Activated naive CD8-positive, alpha-beta T cell treated with anti-CD3 and anti-CD28 coated beads, Interleukin-2, amount 50 U/mL, for 16 hours (primary cell): ENCODE measurements around the gene TRIM71.
"Not testable (repeated sequence)": the region's sequence is repeated elsewhere in the genome, so short reads cannot be mapped to it uniquely, and the experiment has no call there.

Source experiments
- DNase-seq: peaks from one replicate; pipeline ENCODE4 v3.0.0-alpha.2; 2020; ENCODE audit warnings: low read depth, low spot score

Gene TRIM71

DNA sequence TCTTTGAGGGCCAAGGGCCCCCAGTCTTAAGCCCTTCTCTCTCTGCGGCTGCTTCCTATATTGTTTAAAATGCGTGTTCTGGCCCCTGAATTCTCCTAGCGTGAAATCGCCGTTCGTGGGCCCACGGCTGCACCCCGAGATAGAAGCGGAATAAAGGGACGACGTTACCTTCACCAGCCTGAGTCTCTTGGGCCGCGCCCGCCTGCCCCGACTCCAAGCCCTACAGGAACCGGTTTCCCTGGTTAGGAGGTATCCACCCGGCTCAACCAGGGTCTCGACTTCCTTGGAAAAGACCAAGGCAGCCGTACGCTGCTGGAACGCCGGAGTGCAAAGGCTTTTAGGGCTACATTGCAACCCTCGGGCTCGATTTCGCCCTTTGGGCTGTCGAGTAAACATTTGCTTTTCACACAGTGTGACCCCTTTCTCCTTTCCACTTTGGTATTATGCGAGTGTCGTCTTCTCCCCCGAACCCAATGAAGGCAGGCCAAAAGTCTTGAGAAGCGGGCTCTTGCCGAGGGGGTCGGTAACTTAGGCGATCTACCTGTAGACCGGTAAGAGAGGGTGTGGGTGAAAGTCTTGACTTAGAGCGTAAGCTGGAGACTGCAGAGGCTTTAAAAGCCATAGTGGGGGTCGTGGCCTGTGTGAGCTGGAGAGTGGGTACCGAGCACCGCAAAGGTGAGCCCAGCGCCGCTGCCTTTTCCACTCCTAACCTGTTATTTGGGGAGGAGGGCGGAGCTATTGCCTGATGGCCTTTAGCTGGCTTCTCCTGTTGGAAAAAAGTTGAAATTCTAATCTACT is 2.0 kb downstream of the TRIM71 start:
- DNase-seq: no peak

- no peak for DNase-seq
Measured at GRCh38 chr3:32820430-32820829, 2.6 kb downstream of the TRIM71 start.

DNA sequence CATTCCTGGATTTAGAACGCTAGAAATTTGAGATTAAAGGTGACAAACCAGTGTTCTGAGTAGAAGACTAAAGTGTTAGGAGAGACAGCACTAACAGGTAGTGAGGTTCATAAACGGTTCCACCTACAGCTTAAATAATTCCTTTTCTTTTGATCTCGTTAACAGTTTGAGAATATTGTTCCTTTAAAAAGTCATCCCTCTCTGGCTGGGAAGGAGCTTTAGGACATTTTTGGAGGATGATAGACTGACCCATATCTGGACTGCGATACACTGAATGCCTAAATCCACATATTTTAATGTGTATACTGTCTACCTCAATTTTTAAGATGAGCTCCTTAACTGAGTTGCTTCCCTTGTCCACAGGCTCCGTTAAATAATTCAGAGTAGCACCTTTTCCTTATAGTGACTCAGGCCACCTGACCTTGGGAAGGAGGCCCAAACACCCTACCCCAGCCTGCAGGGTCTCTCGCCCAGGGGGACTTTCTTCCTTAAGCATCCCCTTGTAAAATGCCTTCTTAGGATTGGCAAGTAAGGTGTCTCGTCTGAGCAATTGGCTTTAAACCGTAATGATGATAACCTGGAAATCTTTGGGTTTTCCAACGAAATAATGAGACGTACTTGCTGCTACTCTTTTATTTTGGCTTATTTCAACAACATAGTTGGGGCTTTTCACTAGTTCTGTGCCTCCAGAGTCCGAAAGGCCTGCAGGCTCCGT is 3.3 kb downstream of the TRIM71 start:
- no peak for DNase-seq

DNA sequence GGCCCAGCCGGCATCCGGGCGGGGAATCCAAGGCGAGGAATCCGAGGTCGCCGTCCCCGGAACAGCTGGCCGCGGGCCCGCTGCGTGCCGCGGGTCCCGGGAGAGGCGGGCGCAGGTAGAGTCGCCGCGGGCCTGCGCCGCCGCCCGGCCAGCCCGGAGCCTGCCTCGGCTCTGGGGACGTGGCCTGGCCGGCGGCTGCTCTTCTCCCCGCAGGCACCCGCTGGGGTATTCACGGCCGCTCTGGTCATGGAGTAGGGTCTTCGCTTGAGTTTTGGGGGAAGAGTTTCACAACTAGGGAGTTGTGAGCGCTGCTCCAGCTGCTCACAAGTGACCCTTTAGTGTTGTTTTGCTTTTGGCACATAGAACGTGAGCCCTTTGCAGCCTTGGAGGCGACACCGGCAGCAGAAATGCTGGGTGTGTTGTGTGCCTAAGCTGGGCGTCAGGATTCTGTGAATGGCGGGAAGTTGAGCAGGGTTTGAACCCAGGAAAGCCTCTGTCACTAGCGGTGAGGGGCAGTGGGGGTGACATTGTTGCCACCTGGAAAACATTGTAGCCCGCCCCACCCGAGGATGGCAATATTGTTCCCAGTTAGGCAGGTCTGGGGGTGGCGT is 4.0 kb downstream of the TRIM71 start:
- no peak for DNase-seq

- DNase-seq: no peak
Measured at GRCh38 chr3:32822609-32823498, 5.1 kb downstream of the TRIM71 start.

GRCh38 chr3:32823641-32824184 is 5.9 kb downstream of the TRIM71 start:
- not testable (repeated sequence) for DNase-seq

DNA sequence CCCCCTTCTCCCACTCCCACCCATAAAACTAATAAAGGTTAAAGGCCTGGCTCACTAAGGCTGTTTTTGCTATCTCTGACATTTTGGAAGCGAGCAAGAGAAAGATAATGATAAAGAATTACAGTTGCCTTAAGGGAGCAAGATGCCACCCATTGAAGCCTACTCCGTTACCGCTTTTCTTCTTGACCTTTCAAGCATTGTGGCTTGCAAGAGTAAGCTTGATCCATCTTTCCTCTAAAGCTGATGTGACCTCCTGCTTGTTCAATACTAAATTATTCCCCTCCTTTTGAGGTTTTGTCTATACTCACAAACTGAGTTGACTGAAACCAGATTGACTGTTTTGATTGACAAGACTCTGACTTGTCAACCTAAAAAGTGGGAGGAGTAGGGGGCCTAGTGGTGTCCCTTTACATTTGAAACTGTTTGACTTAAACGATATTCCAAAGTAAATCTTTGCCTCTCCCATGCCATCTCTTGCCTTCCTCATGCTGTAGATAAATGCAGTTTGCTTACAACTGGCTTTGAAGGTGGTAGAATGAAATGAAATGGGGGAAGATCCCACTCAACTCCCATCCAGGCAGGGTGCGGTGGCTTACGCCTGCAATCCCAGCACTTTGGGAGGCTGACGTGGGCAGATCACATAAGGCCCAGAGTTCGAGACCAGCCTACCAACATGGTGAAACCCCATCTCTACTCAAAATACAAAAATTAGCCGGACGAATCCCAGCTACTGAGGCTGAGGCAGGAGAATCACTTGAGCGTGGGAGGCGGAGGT is 8.0 kb downstream of the TRIM71 start:
- no peak for DNase-seq

GRCh38 chr3:32831062-32831461 is 13.3 kb downstream of the TRIM71 start:
- no peak for DNase-seq

DNA sequence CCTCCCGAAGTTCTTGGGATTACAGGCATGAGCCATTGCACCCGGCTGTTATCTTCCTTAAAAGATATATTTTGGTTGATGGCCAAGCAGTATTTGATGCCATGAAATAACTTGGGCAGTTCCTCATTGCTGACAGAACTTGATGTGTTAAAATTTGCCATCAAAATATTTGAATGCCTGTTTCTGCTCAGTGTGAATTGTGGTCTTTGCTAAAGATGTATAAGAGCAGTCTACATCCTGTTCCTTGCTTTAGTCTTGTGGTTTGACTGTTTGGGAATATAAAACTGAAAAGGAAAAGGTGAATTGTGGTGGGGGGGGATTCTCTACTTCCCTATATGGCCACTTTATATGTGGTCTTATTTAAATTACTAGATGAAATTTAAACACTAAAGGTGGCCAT is 14.0 kb downstream of the TRIM71 start:
- no peak for DNase-seq

DNA sequence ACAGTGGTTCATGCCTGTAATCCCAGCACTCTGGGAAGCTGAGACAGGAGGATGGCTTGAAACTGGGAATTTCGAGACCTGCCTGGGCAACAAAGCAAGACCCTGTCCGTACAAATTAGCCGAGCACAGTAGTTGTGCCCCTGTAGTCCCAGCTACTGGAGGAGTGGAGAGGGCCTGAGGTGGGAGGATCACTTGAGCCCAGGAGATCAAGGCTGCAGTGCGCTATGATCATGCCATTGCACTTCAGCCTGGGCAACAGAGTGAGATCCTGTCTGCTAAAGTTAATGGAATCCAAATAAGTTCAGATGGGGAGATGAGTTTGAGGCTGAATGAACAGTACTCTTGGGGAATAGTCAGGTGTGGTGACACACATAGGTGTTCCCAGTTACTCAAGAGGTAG is 14.4 kb downstream of the TRIM71 start:
- DNase-seq: no peak

DNA sequence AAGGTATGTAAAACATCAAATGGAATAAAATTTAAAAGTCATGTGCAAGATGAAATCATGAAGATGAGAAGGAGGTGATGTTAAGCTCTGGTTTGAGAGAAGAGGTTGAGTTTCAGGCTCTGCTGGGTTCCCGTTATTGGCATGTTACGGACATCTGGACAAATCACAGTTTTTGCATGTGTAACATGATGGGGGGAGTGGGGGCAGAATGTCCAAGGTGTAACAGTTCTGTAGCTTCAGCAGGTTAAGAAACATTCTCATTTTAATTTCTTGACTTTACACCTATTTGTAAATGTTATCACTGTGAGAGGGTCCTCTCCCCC is 17.2 kb downstream of the TRIM71 start:
- DNase-seq: no peak

DNA sequence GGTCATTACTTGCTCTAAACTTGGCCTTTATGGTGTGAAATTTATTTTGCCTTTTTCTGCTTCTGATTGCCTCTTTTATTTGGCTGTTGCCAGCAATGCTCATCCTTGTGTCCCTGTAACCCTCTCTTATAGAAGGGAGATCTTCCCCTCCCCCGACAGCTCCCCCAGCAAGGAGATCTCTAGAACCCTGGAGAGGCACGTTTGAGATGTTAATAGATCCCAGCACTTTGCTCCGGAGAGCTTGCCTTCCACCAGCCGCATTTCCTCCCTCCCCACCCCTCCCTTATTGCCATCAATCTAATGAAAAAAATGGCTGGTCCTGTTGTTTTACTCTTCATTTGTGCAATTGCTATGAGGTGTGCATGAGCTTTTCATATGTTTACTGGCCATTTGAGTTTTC is 18.2 kb downstream of the TRIM71 start:
- DNase-seq: no peak

- DNase-seq: no peak
Measured at GRCh38 chr3:32836601-32837000, 18.8 kb downstream of the TRIM71 start.

GRCh38 chr3:32837366-32837765 is 19.6 kb downstream of the TRIM71 start:
- no peak for DNase-seq

- no peak for DNase-seq
Measured at GRCh38 chr3:32837789-32838188, 20.0 kb downstream of the TRIM71 start.

GRCh38 chr3:32839714-32840085 is 21.9 kb downstream of the TRIM71 start:
- no peak for DNase-seq

DNA sequence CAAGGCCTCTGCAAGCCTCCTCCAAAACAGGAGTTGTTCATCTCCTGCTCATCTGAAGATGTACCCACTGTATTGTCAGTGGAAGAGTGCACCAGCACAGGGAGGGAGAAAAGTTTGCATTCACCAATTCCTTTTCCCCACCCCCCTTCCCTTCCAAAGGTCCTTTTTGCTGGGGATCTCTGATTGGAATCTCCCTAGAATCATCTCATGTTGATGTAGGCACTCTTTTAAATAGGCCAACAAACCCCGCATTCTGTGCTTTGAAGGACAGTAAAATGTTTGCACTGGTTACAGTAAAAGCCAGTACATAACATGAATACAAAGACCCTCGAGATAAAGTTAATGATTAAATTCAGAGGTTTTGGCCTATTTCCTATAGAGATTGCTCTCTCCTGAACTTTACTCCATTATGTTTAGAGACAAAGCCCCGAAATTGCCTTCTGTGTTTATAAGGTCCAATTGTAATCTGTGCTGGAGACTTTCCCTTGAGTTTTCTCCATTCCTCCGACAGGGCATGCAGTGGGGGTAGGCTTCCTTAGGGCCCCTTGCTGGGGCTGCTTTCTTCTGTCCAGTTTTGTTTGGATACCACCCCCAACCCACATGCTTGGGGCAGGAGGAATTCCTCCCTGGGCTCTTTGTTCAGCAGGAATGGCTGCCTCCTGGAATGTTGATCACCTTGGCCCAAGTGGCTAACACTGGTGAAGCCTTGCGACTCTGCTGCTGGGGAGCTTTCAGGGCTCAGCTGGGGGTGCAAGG is 22.5 kb downstream of the TRIM71 start:
- DNase-seq: no peak

DNA sequence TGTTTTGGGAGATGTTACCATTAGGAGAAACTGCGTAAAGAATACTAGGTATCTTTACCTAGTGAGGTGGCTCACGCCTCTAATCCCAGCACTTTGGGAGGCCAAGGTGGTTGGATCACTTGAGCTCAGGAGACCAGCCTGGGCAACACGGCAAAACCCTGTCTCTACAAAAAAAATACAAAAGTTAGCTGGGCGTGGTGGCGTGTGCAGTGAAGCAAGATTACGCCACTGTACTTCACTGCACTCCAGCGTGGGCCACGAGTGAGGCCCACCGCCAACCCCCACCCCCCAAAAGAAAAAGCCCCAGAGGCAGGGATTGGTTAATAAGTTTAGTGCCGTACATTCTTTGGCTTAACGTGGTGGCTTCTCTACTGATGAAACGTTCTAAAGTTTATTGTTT is 23.5 kb downstream of the TRIM71 start:
- no peak for DNase-seq

- no peak for DNase-seq
Measured at GRCh38 chr3:32841867-32842470, 24.2 kb downstream of the TRIM71 start.

- no peak for DNase-seq
Measured at GRCh38 chr3:32842531-32842931, 24.7 kb downstream of the TRIM71 start.
